CD8-positive, alpha-beta memory T cell (primary cell): ENCODE data around the gene KLHL35. TPM values are rescaled to one million over a fixed set of nuclear protein-coding genes. Genes with fewer than 3 reads are reported as not detected.

ENCODE experiments used
- CTCF ChIA-PET: fragments of 350-600 bp; sonication (Branson Sonifier 250); formaldehyde crosslinking; loops from one replicate; lab custom pipeline; 2021; ENCODE audit warnings: antibody characterized with exemption; lab: Charles Lee
- POLR2A ChIA-PET: fragments of 350-600 bp; sonication (Branson Sonifier 250); formaldehyde crosslinking; loops from one replicate; lab custom pipeline; 2021; ENCODE audit warnings: antibody characterized with exemption; lab: Charles Lee
- DNase-seq, 5 donors: peaks; one replicate each; pipeline versions ENCODE4 v3.0.0 to v3.0.0-alpha.2; 2020 to 2022; ENCODE audit warnings: mixed read lengths in 1 of 5
- H3K27ac ChIP-seq: one replicate; pipeline ENCODE4 v1.7.0; 2013; ENCODE audit warnings: low read depth, mild to moderate bottlenecking, low read length, moderate library complexity
- H3K27me3 ChIP-seq: 2 replicates; pipeline ENCODE4 v1.7.0; 2013; ENCODE audit warnings: low read length, mild to moderate bottlenecking; ENCODE audit not compliant: insufficient read depth, poor library complexity, severe bottlenecking
- H3K36me3 ChIP-seq: 2 replicates; pipeline ENCODE4 v1.7.0; 2013; ENCODE audit warnings: mild to moderate bottlenecking, low read length, moderate library complexity; ENCODE audit not compliant: insufficient read depth
- H3K4me1 ChIP-seq: 2 replicates; pipeline ENCODE4 v1.7.0; 2013; ENCODE audit warnings: mild to moderate bottlenecking, low read length, moderate library complexity; ENCODE audit not compliant: insufficient read depth
- H3K4me3 ChIP-seq: 2 replicates; pipeline ENCODE4 v1.7.0; 2013; ENCODE audit warnings: mild to moderate bottlenecking, low read length
- H3K9me3 ChIP-seq: 2 replicates; pipeline ENCODE4 v1.7.0; 2013; ENCODE audit warnings: mild to moderate bottlenecking, low read length
- H3K27ac Mint-ChIP-seq, 8 donors: one replicate each; pipeline ENCODE4 v1.8.0; 2020 to 2021; ENCODE audit warnings: mixed read lengths in 8 of 8, mild to moderate bottlenecking in 6 of 8, inconsistent platforms in 3 of 8, moderate library complexity in 3 of 8
- H3K27me3 Mint-ChIP-seq, 2 donors: one replicate each; pipeline ENCODE4 v1.8.0; 2020 to 2021; ENCODE audit warnings: mixed read lengths in 2 of 2, mild to moderate bottlenecking in 1 of 2, moderate library complexity in 1 of 2
- H3K36me3 Mint-ChIP-seq, 3 donors: one replicate each; pipeline ENCODE4 v1.8.0; 2020 to 2021; ENCODE audit warnings: mixed read lengths in 3 of 3, inconsistent platforms in 1 of 3, mild to moderate bottlenecking in 1 of 3
- H3K4me1 Mint-ChIP-seq, 3 donors: one replicate each; pipeline ENCODE4 v1.8.0; 2020 to 2021; ENCODE audit warnings: mixed read lengths in 3 of 3, inconsistent platforms in 1 of 3, mild to moderate bottlenecking in 1 of 3
- H3K4me3 Mint-ChIP-seq, 7 donors: one replicate each; pipeline ENCODE4 v1.8.0; 2020 to 2021; ENCODE audit warnings: mixed read lengths in 7 of 7, mild to moderate bottlenecking in 6 of 7, moderate library complexity in 4 of 7, inconsistent platforms in 2 of 7
- H3K9me3 Mint-ChIP-seq, 5 donors: one replicate each; pipeline ENCODE4 v1.8.0; 2020 to 2022; ENCODE audit warnings: mixed read lengths in 5 of 5, mild to moderate bottlenecking in 3 of 5, moderate library complexity in 2 of 5, inconsistent platforms in 1 of 5
- polyA plus RNA-seq: library from polyadenylated mRNA; unstranded; fragments of 300-500 nt; fragmentation: Illumina TruSeq; gene quantifications from one replicate; pipeline ENCODE4 v1.2.3, GENCODE V29; 2021
- total RNA-seq, 2 experiments: library from RNA; stranded (reverse); gene quantifications; one replicate each; pipeline ENCODE4 v1.2.3, GENCODE V29; 2021

KLHL35 gene
- total and polyA plus RNA-seq, 3 experiments from 2014 or later, result 0.37 to 0.83 (median 0.44) TPM

- Mint-ChIP-seq H3K4me1 (peaks cover 18 to 27% (median 23%) of the 10 kb centered on the region in 3 donors), H3K27me3 (peaks cover 27 to 44% of the 10 kb centered on the region in 2 donors), H3K9me3 (peaks cover 0 to 4% (median 0%) of the 10 kb centered on the region in 5 donors), H3K27ac (peak overlapping the region in 4 of 8 donors; percentile 39 to 85 (median 76)), H3K36me3 (peaks cover 0 to 2% (median 0%) of the 10 kb centered on the region in 3 donors), H3K4me3 (peak overlapping the region; percentile 79 to 92 (median 83))
- peaks cover 5% of the 10 kb centered on the region for H3K4me1 ChIP-seq
- DNase-seq, result peak; percentile 39 to 70 (median 68)
- H3K36me3 ChIP-seq, result no peaks in the 10 kb centered on the region
- peaks cover 13% of the 10 kb centered on the region for H3K27me3 ChIP-seq
- no peak overlapping the region for H3K27ac ChIP-seq
- H3K4me3 ChIP-seq, result peak overlapping the region; percentile 54
- ChIA-PET CTCF (interaction anchor here (1.2 to 2.0 kb wide), 6 partner anchors 13 to 94 kb away, joined by 3 to 12 read pairs (median 4); no protein-coding TSS in a partner anchor), POLR2A (interaction anchor here (0.7 to 1.9 kb wide), 3 partner anchors 30 to 441 kb away, joined by 3 to 5 read pairs (median 3); partner anchors contain the start of genes NEU3 and RPS3)
- H3K9me3 ChIP-seq, result no peaks in the 10 kb centered on the region
These were observed 2.9 kb downstream of the KLHL35 start for GRCh38 chr11:75429902-75430713.

GRCh38 chr11:75429641-75429901, 3.4 kb downstream of the KLHL35 start:
- peaks cover 0 to 4% (median 0%) of the 10 kb centered on the region in 5 donors for H3K9me3 Mint-ChIP-seq
- no peaks in the 10 kb centered on the region for H3K9me3 ChIP-seq
- CTCF ChIA-PET, result interaction anchor here (1.2 to 2.0 kb wide), 6 partner anchors 12 to 95 kb away, joined by 3 to 12 read pairs (median 4); no protein-coding TSS in a partner anchor
- no peaks in the 10 kb centered on the region for H3K36me3 Mint-ChIP-seq
- H3K27ac Mint-ChIP-seq, result peak overlapping the region in 4 of 8 donors; percentile 38 to 68 (median 55)
- no peak for DNase-seq
- no peak overlapping the region for H3K27ac ChIP-seq
- peak overlapping the region; percentile 69 to 82 (median 77) for H3K4me3 Mint-ChIP-seq
- H3K4me1 Mint-ChIP-seq, result peaks cover 18 to 27% (median 23%) of the 10 kb centered on the region in 3 donors
- no peak overlapping the region for H3K4me3 ChIP-seq
- H3K4me1 ChIP-seq, result peaks cover 5% of the 10 kb centered on the region
- peaks cover 13% of the 10 kb centered on the region for H3K27me3 ChIP-seq
- peaks cover 27 to 44% of the 10 kb centered on the region in 2 donors for H3K27me3 Mint-ChIP-seq
- H3K36me3 ChIP-seq, result no peaks in the 10 kb centered on the region
- POLR2A ChIA-PET, result interaction anchor here (0.7 to 1.9 kb wide), 3 partner anchors 30 to 441 kb away, joined by 3 to 5 read pairs (median 3); partner anchors contain the start of genes NEU3 and RPS3

DNA sequence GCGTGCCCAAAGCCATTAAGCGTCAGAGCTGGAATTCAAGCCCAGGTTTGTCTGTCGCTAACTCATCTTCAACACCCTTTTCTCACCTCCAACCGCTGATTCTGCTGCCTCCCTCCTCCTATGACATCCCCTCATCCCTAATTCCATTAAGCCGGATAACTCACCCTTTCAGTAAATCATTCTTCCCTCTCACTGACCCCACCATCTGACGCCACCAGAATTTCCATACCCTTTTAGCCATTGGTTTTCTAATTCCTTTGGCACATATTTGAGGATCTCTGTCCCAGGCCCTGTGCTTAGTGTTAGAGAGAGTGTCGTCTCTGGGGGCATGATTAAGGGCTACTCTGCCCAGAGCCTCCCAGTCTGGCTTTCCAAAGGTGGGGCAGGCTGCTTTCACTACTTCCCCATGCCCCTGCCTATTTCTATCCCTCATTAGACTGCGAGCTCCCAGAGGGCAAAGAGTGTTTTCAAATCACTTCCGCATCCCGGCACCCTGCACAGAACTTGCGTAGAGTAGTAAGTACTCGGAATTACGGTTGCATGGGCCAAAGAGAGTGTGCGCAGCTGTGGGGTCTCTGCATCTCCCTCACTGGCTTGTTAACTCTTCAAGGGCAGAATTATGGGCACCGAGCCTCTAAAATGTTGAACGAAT, 3.9 kb downstream of the KLHL35 start:
- H3K27ac Mint-ChIP-seq, result peak overlapping the region in 5 of 8 donors; percentile 35 to 68 (median 47)
- POLR2A ChIA-PET, result interaction anchor here (0.7 to 1.9 kb wide), 3 partner anchors 29 to 440 kb away, joined by 3 to 5 read pairs (median 3); partner anchors contain the start of genes NEU3 and RPS3

GRCh38 chr11:75428281-75428724, 4.7 kb downstream of the KLHL35 start:
- Mint-ChIP-seq H3K36me3 (peaks cover 0 to 3% (median 0%) of the 10 kb centered on the region in 3 donors), H3K27me3 (peaks cover 27 to 41% of the 10 kb centered on the region in 2 donors), H3K9me3 (peaks cover 0 to 4% (median 0%) of the 10 kb centered on the region in 5 donors), H3K4me3 (peak overlapping the region in 6 of 7 donors; percentile 43 to 82 (median 66)), H3K27ac (peak overlapping the region in 3 of 8 donors; percentile 17 to 72 (median 70)), H3K4me1 (peaks cover 18 to 27% (median 23%) of the 10 kb centered on the region in 3 donors)
- Histone ChIP-seq H3K9me3 (no peaks in the 10 kb centered on the region), H3K4me3 (no peak overlapping the region), H3K27me3 (peaks cover 13% of the 10 kb centered on the region), H3K27ac (no peak overlapping the region), H3K4me1 (peaks cover 5% of the 10 kb centered on the region), H3K36me3 (no peaks in the 10 kb centered on the region)
- ChIA-PET CTCF (interaction anchor here (1.2 to 2.0 kb wide), 3 partner anchors 16 to 148 kb away, joined by 3 to 5 read pairs (median 4); no protein-coding TSS in a partner anchor), POLR2A (no interaction called here)
- peak; percentile 39 to 78 (median 60) for DNase-seq

More for the DNA sequence above, 3.9 kb downstream of the KLHL35 start:
- H3K36me3 Mint-ChIP-seq, result peaks cover 0 to under 1% (median 0%) of the 10 kb centered on the region in 3 donors
- CTCF ChIA-PET, result interaction anchor here (1.2 to 2.0 kb wide), 6 partner anchors 12 to 149 kb away, joined by 3 to 12 read pairs (median 4); no protein-coding TSS in a partner anchor
- Histone ChIP-seq H3K4me1 (peaks cover 5% of the 10 kb centered on the region), H3K4me3 (no peak overlapping the region), H3K9me3 (no peaks in the 10 kb centered on the region), H3K36me3 (no peaks in the 10 kb centered on the region), H3K27me3 (peaks cover 13% of the 10 kb centered on the region), H3K27ac (no peak overlapping the region)
- H3K9me3 Mint-ChIP-seq, result peaks cover 0 to 4% (median 0%) of the 10 kb centered on the region in 5 donors
- peaks cover 27 to 44% of the 10 kb centered on the region in 2 donors for H3K27me3 Mint-ChIP-seq
- peak overlapping the region; percentile 69 to 82 (median 77) for H3K4me3 Mint-ChIP-seq
- peaks cover 18 to 27% (median 23%) of the 10 kb centered on the region in 3 donors for H3K4me1 Mint-ChIP-seq
- peak in 1 of 5 donors; percentile 13 for DNase-seq

DNA sequence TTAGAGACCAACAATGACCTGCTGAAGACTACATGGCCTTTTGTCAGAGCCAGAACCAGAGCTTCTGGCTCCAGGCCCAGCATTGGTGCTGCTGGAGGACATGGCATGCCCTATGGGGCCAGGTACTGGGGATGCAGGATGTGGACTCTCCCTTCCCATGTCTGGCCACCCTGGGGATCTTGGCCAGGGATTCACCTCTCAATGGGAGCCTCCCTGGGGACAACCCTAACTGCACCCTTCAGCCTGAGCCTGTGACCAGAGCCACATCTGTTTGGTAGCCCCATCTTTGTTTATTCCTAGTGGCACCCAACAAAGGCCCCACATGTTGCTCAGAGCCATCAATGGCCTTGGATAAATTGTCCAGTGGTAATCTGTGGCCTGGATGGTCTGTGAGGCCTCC, 5.8 kb downstream of the KLHL35 start:
- Histone ChIP-seq H3K9me3 (no peaks in the 10 kb centered on the region), H3K4me3 (no peak overlapping the region), H3K27me3 (peaks cover 8% of the 10 kb centered on the region), H3K36me3 (peaks cover 8% of the 10 kb centered on the region), H3K27ac (no peak overlapping the region), H3K4me1 (peaks cover 5% of the 10 kb centered on the region)
- CTCF ChIA-PET, result no interaction called here
- Mint-ChIP-seq H3K27me3 (peaks cover 23 to 31% of the 10 kb centered on the region in 2 donors), H3K27ac (peak overlapping the region in 1 of 8 donors; percentile 72), H3K36me3 (peaks cover 0 to 13% (median 0%) of the 10 kb centered on the region in 3 donors), H3K9me3 (peaks cover 0 to 4% (median 0%) of the 10 kb centered on the region in 5 donors), H3K4me3 (no peak overlapping the region), H3K4me1 (peaks cover 18 to 27% (median 23%) of the 10 kb centered on the region in 3 donors)
- DNase-seq, result no peak
- POLR2A ChIA-PET, result no interaction called here

- no peak overlapping the region for H3K4me3 Mint-ChIP-seq
- peaks cover 0 to 17% (median 0%) of the 10 kb centered on the region in 3 donors for H3K36me3 Mint-ChIP-seq
- H3K27me3 Mint-ChIP-seq, result peaks cover 19 to 26% of the 10 kb centered on the region in 2 donors
- H3K4me1 Mint-ChIP-seq, result peaks cover 18 to 27% (median 23%) of the 10 kb centered on the region in 3 donors
- Histone ChIP-seq H3K27ac (no peak overlapping the region), H3K9me3 (no peaks in the 10 kb centered on the region), H3K4me3 (no peak overlapping the region), H3K36me3 (peaks cover 8% of the 10 kb centered on the region), H3K4me1 (peaks cover 5% of the 10 kb centered on the region), H3K27me3 (peaks cover 8% of the 10 kb centered on the region)
- H3K27ac Mint-ChIP-seq, result no peak overlapping the region
- ChIA-PET POLR2A (no interaction called here), CTCF (interaction anchor here (2.3 kb wide), 1 partner anchor 18 kb away, joined by 8 read pairs; no protein-coding TSS in a partner anchor)
- no peak for DNase-seq
- peaks cover 0 to 4% (median 0%) of the 10 kb centered on the region in 5 donors for H3K9me3 Mint-ChIP-seq
These were observed 6.3 kb downstream of the KLHL35 start for GRCh38 chr11:75426720-75427086.

DNA sequence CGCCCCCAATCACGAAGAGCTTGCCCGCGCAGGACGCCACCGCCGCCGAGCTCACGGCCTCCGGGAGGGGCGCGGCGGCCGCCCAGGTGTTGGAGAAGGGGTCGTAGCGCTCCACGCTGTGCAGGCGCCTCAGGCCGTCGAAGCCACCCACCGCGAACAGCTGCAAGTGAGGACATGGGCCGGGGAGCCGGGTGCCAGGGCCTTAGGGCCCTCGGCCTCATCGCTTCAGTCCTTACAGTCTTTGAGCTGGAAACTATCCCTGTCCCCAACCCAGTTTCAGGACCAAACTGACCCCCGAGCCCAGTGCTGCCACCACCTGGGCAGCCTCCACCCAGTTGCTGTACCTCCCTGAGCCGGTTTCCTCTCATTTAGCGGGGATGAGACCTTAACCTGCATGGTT, 7.6 kb downstream of the KLHL35 start:
- Mint-ChIP-seq H3K4me1 (peaks cover 9 to 17% (median 15%) of the 10 kb centered on the region in 3 donors), H3K27me3 (peaks cover 11 to 14% of the 10 kb centered on the region in 2 donors)
- POLR2A ChIA-PET, result no interaction called here

More for the DNA sequence above, 7.6 kb downstream of the KLHL35 start:
- DNase-seq, result no peak
- Mint-ChIP-seq H3K27ac (no peak overlapping the region), H3K4me3 (no peak overlapping the region), H3K9me3 (peaks cover 0 to 4% (median 0%) of the 10 kb centered on the region in 5 donors), H3K36me3 (peaks cover 0 to 22% (median 0%) of the 10 kb centered on the region in 3 donors)
- no peak overlapping the region for H3K4me3 ChIP-seq
- CTCF ChIA-PET, result interaction anchor here (0.7 to 2.3 kb wide), 6 partner anchors 8 to 83 kb away, joined by 3 to 8 read pairs (median 3); no protein-coding TSS in a partner anchor
- H3K36me3 ChIP-seq, result peaks cover 8% of the 10 kb centered on the region
- H3K27me3 ChIP-seq, result peaks cover under 1% of the 10 kb centered on the region
- H3K27ac ChIP-seq, result no peak overlapping the region
- H3K9me3 ChIP-seq, result no peaks in the 10 kb centered on the region
- peaks cover 5% of the 10 kb centered on the region for H3K4me1 ChIP-seq
